IMR-90 (cell line): Measurements from ENCODE around the gene RNF125.

Experiments used
- CEBPB ChIP-seq: IDR thresholded peaks from 2 replicates; pipeline ENCODE4 v1.6.1; 2012; ENCODE audit warnings: low read depth, low read length, improper control_type of control experiment
- FOS ChIP-seq: fragments of 150-350 bp; IDR thresholded peaks from 2 replicates; pipeline ENCODE4 v1.6.1; 2016; ENCODE audit warnings: low read depth, low read length
- POLR2A ChIP-seq: IDR thresholded peaks from 2 replicates; pipeline ENCODE4 v1.6.1; 2012; ENCODE audit warnings: mild to moderate bottlenecking, low read depth, low read length
- RAD21 ChIP-seq: IDR thresholded peaks from 2 replicates; pipeline ENCODE4 v1.6.1; 2012; ENCODE audit warnings: low read length, improper control_type of control experiment
- SMC3 ChIP-seq: fragments of 150-350 bp; IDR thresholded peaks from 2 replicates; pipeline ENCODE4 v1.6.1; 2016; ENCODE audit warnings: low read depth, mild to moderate bottlenecking, antibody characterized with exemption, low read length, moderate library complexity
- TF ChIP-seq, protein P1 (sequence below): conservative IDR thresholded peaks from 2 replicates; pipeline ENCODE4 v1.5.1; 2012; ENCODE audit warnings: mild to moderate bottlenecking, low read depth, low read length, improper control_type of control experiment
- TF ChIP-seq, protein P2 (sequence below): fragments of 150-350 bp; IDR thresholded peaks from 2 replicates; pipeline ENCODE4 v1.6.1; 2016; ENCODE audit warnings: low read depth, mild to moderate bottlenecking, low read length, moderate library complexity, borderline replicate concordance

DNA sequence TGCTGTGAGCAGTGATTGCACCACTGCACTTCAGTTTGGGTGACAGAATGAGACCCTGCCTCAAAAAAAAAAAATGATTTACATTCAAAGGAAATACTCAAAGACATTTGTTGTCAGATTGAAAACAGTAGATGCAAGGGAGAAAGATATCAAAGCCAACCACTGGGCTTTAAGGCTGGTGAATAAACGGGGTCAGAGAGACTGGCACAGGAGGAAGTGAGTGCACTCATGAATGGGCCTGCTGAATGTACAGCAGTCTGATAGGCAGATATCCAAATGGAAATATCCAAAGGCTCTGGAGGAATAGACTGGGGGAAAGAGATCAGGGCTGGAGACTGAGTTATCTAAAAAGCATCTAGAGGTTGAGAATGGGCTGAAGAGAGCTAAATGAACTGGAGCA is 10.9 kb downstream of the RNF125 start:
- TF ChIP-seq, protein P1, sequence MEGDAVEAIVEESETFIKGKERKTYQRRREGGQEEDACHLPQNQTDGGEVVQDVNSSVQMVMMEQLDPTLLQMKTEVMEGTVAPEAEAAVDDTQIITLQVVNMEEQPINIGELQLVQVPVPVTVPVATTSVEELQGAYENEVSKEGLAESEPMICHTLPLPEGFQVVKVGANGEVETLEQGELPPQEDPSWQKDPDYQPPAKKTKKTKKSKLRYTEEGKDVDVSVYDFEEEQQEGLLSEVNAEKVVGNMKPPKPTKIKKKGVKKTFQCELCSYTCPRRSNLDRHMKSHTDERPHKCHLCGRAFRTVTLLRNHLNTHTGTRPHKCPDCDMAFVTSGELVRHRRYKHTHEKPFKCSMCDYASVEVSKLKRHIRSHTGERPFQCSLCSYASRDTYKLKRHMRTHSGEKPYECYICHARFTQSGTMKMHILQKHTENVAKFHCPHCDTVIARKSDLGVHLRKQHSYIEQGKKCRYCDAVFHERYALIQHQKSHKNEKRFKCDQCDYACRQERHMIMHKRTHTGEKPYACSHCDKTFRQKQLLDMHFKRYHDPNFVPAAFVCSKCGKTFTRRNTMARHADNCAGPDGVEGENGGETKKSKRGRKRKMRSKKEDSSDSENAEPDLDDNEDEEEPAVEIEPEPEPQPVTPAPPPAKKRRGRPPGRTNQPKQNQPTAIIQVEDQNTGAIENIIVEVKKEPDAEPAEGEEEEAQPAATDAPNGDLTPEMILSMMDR, result no peak
- TF ChIP-seq, protein P2, sequence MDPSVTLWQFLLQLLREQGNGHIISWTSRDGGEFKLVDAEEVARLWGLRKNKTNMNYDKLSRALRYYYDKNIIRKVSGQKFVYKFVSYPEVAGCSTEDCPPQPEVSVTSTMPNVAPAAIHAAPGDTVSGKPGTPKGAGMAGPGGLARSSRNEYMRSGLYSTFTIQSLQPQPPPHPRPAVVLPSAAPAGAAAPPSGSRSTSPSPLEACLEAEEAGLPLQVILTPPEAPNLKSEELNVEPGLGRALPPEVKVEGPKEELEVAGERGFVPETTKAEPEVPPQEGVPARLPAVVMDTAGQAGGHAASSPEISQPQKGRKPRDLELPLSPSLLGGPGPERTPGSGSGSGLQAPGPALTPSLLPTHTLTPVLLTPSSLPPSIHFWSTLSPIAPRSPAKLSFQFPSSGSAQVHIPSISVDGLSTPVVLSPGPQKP, result no peak
- TF ChIP-seq POLR2A (no peak), SMC3 (no peak), CEBPB (no peak), RAD21 (no peak), FOS (no peak)
